ENCODE data around the gene HES1.

- TF ChIP-seq CTCF (IDR thresholded peaks at IDR 0.05) (no peak), EP300 (IDR thresholded peaks at IDR 0.05) (no peak), POLR2A (IDR thresholded peaks at IDR 0.05) (no peak)
Measured at GRCh38 chr3:194119831-194120590, 15.9 kb upstream of the HES1 start.
